Activated CD8-positive, alpha-beta T cell treated with anti-CD3 and anti-CD28 coated beads for 36 hours (primary cell): ENCODE data around the gene AGAP2. TPM values are rescaled to one million over a fixed set of nuclear protein-coding genes. Genes with fewer than 3 reads are reported as not detected.
A peak's percentile ranks its signal among the peaks of the same experiment; 100 is the strongest.

ENCODE experiments used
- ATAC-seq: fragments of 200-7000 bp; cut with Tn5 transposase; one replicate; pipeline ENCODE4 v1.10.0; 2021; ENCODE audit warnings: mild to moderate bottlenecking, moderate library complexity
- CTCF ChIA-PET: fragments of 350-600 bp; sonication (Branson Sonifier 250); formaldehyde crosslinking; loops from one replicate; lab custom pipeline; 2021; ENCODE audit warnings: antibody characterized with exemption; lab: Charles Lee
- POLR2A ChIA-PET: fragments of 350-600 bp; sonication (Branson Sonifier 250); formaldehyde crosslinking; loops from one replicate; lab custom pipeline; 2021; ENCODE audit warnings: antibody characterized with exemption; lab: Charles Lee
- DNase-seq: peaks from one replicate; pipeline ENCODE4 v3.0.0-alpha.2; 2020
- H3K27ac Mint-ChIP-seq: one replicate; pipeline ENCODE4 v1.8.0; 2021; ENCODE audit warnings: mild to moderate bottlenecking, mixed read lengths
- H3K27me3 Mint-ChIP-seq: one replicate; pipeline ENCODE4 v1.8.0; 2021; ENCODE audit warnings: mixed read lengths
- H3K36me3 Mint-ChIP-seq: one replicate; pipeline ENCODE4 v1.8.0; 2021; ENCODE audit warnings: low read depth, mixed read lengths
- H3K4me1 Mint-ChIP-seq: one replicate; pipeline ENCODE4 v1.8.0; 2021; ENCODE audit warnings: low read depth, mixed read lengths
- H3K4me3 Mint-ChIP-seq: one replicate; pipeline ENCODE4 v1.8.0; 2021; ENCODE audit warnings: mild to moderate bottlenecking, moderate library complexity, mixed read lengths
- H3K9me3 Mint-ChIP-seq: one replicate; pipeline ENCODE4 v1.8.0; 2021; ENCODE audit warnings: mixed read lengths
- CTCF ChIP-seq: fragments of 200-600 bp; IDR thresholded peaks from one replicate; pipeline ENCODE4 v1.8.0; 2022; ENCODE audit warnings: antibody characterized with exemption, mild to moderate bottlenecking
- intact Hi-C: fragments of 100-400 bp; cut with micrococcal nuclease; formaldehyde crosslinking; loops from one replicate; pipeline ENCODE4 v1.10.0; 2022
- total RNA-seq, 2 experiments: library from RNA; stranded (reverse); gene quantifications; one replicate each; pipeline ENCODE4 v1.2.3, GENCODE V29; 2021

Gene AGAP2
- total RNA-seq, 2 experiments from 2014 or later: 22.4 TPM

- no peaks in the 10 kb centered on the region for H3K9me3 Mint-ChIP-seq
- intact Hi-C loops: no loop called here
- peaks cover 47% of the 10 kb centered on the region for H3K36me3 Mint-ChIP-seq
- H3K27ac Mint-ChIP-seq: no peak overlapping the region
- POLR2A ChIA-PET: interaction anchor here (0.9 to 2.2 kb wide), 7 partner anchors 11 to 31 kb away, joined by 3 to 7 read pairs (median 4); partner anchors contain the start of genes CDK4 and TSPAN31
- H3K27me3 Mint-ChIP-seq: peaks cover 6% of the 10 kb centered on the region
- CTCF ChIA-PET: interaction anchor here (2.8 to 10.4 kb wide), 4 partner anchors 8 to 137 kb away, joined by 10 to 122 read pairs (median 46); partner anchors contain the start of genes EEF1AKMT3, MARCHF9, METTL1 and TSFM
- no peak overlapping the region for H3K4me3 Mint-ChIP-seq
- DNase-seq (no peak), ATAC-seq (no peak)
- TF ChIP-seq CTCF: no peak
- H3K4me1 Mint-ChIP-seq: peaks cover 39% of the 10 kb centered on the region
These were observed 28.8 kb upstream of the AGAP2 start for GRCh38 chr12:57767305-57767698.

GRCh38 chr12:57766464-57767304, 28.1 kb upstream of the AGAP2 start, which contains the start of gene CYP27B1:
TSS of gene CYP27B1 (minus strand) at chr12:57767078. CDS start at chr12:57767041, 37 bp downstream.
- intact Hi-C loops: no loop called here
- Mint-ChIP-seq H3K36me3 (peaks cover 49% of the 10 kb centered on the region), H3K27ac (no peak within 1 kb of the TSS), H3K9me3 (no peaks in the 10 kb centered on the region), H3K4me3 (peak within 1 kb of the TSS; percentile 80), H3K4me1 (peaks cover 39% of the 10 kb centered on the region), H3K27me3 (peaks cover 6% of the 10 kb centered on the region)
- DNase-seq (peak; percentile 40), ATAC-seq (peak; percentile 7)
- POLR2A ChIA-PET: interaction anchor here (0.8 to 2.2 kb wide), 10 partner anchors 10 to 80 kb away, joined by 3 to 7 read pairs (median 4); partner anchors contain the start of genes CDK4, CTDSP2, TSFM and TSPAN31
- CTCF ChIA-PET: interaction anchor here (1.3 to 10.4 kb wide), 4 partner anchors 10 to 138 kb away, joined by 3 to 122 read pairs (median 42); partner anchors contain the start of genes EEF1AKMT3, MARCHF9, METTL1 and TSFM
- TF ChIP-seq CTCF: no peak

- H3K4me3 Mint-ChIP-seq: peak overlapping the region; percentile 80
- peaks cover 49% of the 10 kb centered on the region for H3K36me3 Mint-ChIP-seq
- peaks cover 6% of the 10 kb centered on the region for H3K27me3 Mint-ChIP-seq
These were observed 27.3 kb upstream of the AGAP2 start for GRCh38 chr12:57765698-57766463.

More at GRCh38 chr12:57765698-57766463, 27.3 kb upstream of the AGAP2 start:
- ATAC-seq (peak; percentile 15), DNase-seq (no peak)
- peak overlapping the region; percentile 70 for H3K27ac Mint-ChIP-seq
- ChIA-PET CTCF (interaction anchor here (1.3 to 10.4 kb wide), 6 partner anchors 10 to 139 kb away, joined by 3 to 122 read pairs (median 8); partner anchors contain the start of genes CDK4, EEF1AKMT3, MARCHF9 and METTL1), POLR2A (interaction anchor here (0.8 to 1.6 kb wide), 9 partner anchors 9 to 80 kb away, joined by 3 to 10 read pairs (median 4); partner anchors contain the start of genes CDK4, CTDSP2, TSFM and TSPAN31)
- no peak for TF ChIP-seq CTCF
- no peaks in the 10 kb centered on the region for H3K9me3 Mint-ChIP-seq
- H3K4me1 Mint-ChIP-seq: peaks cover 33% of the 10 kb centered on the region
- intact Hi-C loops: no loop called here
